ENCODE measurements around the gene CITED4.

The CITED4 gene

DNA sequence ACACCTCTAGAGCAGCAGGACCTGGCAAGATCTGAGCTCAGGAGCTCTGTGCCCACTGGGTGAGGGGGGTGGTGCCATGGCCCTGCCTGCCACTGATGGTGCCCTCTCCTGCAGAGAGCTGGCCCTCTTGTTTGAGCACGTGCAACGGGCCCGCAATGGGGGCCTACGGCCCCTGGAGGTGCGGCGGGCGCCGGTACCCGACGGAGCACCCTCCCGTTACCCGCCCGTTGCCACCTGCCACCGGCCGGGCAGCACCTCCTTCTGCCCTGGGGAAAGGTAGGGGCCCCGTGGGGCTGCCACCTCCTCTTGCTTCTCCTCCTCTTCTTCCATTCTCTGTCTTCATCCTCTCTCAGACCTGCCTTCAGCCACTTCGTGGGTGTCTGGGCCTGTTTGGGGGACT is 38.2 kb downstream of the CITED4 start:
- Histone ChIP-seq H3K36me3 (ENCODE audit: insufficient read depth, low read length) (no peaks in the 10 kb centered on the region), H3F3A (ENCODE audit: insufficient read depth, low read length) (no peaks in the 10 kb centered on the region), H3K79me2 (ENCODE audit: insufficient read depth, low read length) (no peaks in the 10 kb centered on the region), H2AFZ (ENCODE audit: low read length) (no peak overlapping the region), H3K9ac (ENCODE audit: low read length) (no peak overlapping the region), H3K4me3 (ENCODE audit: low read depth, low read length, poor library complexity, severe bottlenecking) (no peak overlapping the region), H3K4me2 (ENCODE audit: low read length) (no peak overlapping the region), H3K27ac (ENCODE audit: low read depth, low read length, poor library complexity, severe bottlenecking) (no peak overlapping the region), H3K9me3 (ENCODE audit: low read length) (no peaks in the 10 kb centered on the region), H3K9me2 (ENCODE audit: low read depth, low read length) (no peaks in the 10 kb centered on the region), H4K20me1 (ENCODE audit: insufficient read depth, low read length) (no peaks in the 10 kb centered on the region), H3K27me3 (ENCODE audit: insufficient read depth, low read length) (peaks cover 4% of the 10 kb centered on the region; the same call in 1 of the 2 replicates), H3K4me1 (ENCODE audit: insufficient read depth, low read length, severe bottlenecking) (no peaks in the 10 kb centered on the region)
- no peak for TF ChIP-seq EZH2 (IDR thresholded peaks at IDR 0.05; ENCODE audit: borderline replicate concordance, low read length)
- TF ChIP-seq, protein P1, sequence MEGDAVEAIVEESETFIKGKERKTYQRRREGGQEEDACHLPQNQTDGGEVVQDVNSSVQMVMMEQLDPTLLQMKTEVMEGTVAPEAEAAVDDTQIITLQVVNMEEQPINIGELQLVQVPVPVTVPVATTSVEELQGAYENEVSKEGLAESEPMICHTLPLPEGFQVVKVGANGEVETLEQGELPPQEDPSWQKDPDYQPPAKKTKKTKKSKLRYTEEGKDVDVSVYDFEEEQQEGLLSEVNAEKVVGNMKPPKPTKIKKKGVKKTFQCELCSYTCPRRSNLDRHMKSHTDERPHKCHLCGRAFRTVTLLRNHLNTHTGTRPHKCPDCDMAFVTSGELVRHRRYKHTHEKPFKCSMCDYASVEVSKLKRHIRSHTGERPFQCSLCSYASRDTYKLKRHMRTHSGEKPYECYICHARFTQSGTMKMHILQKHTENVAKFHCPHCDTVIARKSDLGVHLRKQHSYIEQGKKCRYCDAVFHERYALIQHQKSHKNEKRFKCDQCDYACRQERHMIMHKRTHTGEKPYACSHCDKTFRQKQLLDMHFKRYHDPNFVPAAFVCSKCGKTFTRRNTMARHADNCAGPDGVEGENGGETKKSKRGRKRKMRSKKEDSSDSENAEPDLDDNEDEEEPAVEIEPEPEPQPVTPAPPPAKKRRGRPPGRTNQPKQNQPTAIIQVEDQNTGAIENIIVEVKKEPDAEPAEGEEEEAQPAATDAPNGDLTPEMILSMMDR (IDR thresholded peaks at IDR 0.05; ENCODE audit: low read length), result no peak

DNA sequence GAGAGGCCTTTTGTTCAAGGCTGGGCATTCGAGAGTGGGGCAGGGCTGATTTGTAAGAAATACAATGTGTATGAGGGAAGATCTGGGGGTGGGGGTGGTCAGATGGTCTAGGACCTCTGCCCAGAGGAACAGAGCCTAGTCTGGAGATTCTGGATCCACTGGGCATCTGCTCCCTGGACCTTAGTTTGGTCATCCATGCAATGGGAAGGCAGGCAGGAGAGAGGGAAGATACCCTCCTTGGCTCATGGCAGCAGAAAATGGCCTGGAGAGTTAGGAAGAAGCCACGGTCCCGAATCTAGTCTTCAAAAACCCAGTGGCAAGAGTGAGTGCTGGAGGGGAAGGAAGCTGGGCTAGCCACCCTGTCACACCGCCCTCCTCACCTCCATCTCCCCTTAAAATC is 38.8 kb downstream of the CITED4 start:
- H3K9me2 ChIP-seq (ENCODE audit: low read depth, low read length), result no peaks in the 10 kb centered on the region
- H3F3A ChIP-seq (ENCODE audit: insufficient read depth, low read length), result no peaks in the 10 kb centered on the region
- H3K4me3 ChIP-seq (ENCODE audit: low read depth, low read length, poor library complexity, severe bottlenecking), result no peak overlapping the region
- H3K36me3 ChIP-seq (ENCODE audit: insufficient read depth, low read length), result no peaks in the 10 kb centered on the region
- H3K9ac ChIP-seq (ENCODE audit: low read length), result no peak overlapping the region
- peaks cover 4% of the 10 kb centered on the region; the same call in 1 of the 2 replicates for H3K27me3 ChIP-seq (ENCODE audit: insufficient read depth, low read length)
- no peak overlapping the region for H3K4me2 ChIP-seq (ENCODE audit: low read length)
- H3K27ac ChIP-seq (ENCODE audit: low read depth, low read length, poor library complexity, severe bottlenecking), result no peak overlapping the region
- no peaks in the 10 kb centered on the region for H3K9me3 ChIP-seq (ENCODE audit: low read length)
- H3K4me1 ChIP-seq (ENCODE audit: insufficient read depth, low read length, severe bottlenecking), result no peaks in the 10 kb centered on the region
- no peaks in the 10 kb centered on the region for H4K20me1 ChIP-seq (ENCODE audit: insufficient read depth, low read length)
- no peaks in the 10 kb centered on the region for H3K79me2 ChIP-seq (ENCODE audit: insufficient read depth, low read length)
- H2AFZ ChIP-seq (ENCODE audit: low read length), result no peak overlapping the region
- TF ChIP-seq EZH2 (IDR thresholded peaks at IDR 0.05; ENCODE audit: borderline replicate concordance, low read length), result no peak

DNA sequence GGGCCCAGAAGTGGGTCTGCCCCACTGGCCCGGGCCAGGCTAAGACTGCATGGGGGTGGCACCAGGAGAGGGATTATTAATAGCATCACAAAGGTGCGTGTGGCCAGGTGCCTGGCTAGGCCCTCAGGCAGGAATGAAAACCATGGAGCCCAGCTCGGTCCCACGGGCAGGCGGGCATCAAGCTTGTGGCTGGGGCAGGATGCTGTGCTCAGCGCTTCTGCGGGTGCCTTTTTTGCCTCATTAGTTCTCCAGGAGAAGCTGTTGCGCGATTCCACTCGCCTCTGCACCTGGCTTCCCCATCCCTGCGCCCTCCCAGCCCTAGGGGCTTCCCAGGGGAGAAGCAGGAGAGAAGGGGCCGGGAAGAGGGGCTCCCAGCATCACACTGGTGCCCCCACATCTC is 39.3 kb downstream of the CITED4 start:
- Histone ChIP-seq H3K4me1 (ENCODE audit: insufficient read depth, low read length, severe bottlenecking) (no peaks in the 10 kb centered on the region), H3K27ac (ENCODE audit: low read depth, low read length, poor library complexity, severe bottlenecking) (no peak overlapping the region), H2AFZ (ENCODE audit: low read length) (no peak overlapping the region), H3K9ac (ENCODE audit: low read length) (no peak overlapping the region), H3K9me3 (ENCODE audit: low read length) (no peaks in the 10 kb centered on the region), H4K20me1 (ENCODE audit: insufficient read depth, low read length) (no peaks in the 10 kb centered on the region), H3K4me2 (ENCODE audit: low read length) (no peak overlapping the region), H3F3A (ENCODE audit: insufficient read depth, low read length) (no peaks in the 10 kb centered on the region), H3K27me3 (ENCODE audit: insufficient read depth, low read length) (peaks cover 4% of the 10 kb centered on the region; the same call in 1 of the 2 replicates), H3K9me2 (ENCODE audit: low read depth, low read length) (no peaks in the 10 kb centered on the region), H3K36me3 (ENCODE audit: insufficient read depth, low read length) (no peaks in the 10 kb centered on the region), H3K4me3 (ENCODE audit: low read depth, low read length, poor library complexity, severe bottlenecking) (no peak overlapping the region), H3K79me2 (ENCODE audit: insufficient read depth, low read length) (no peaks in the 10 kb centered on the region)
- TF ChIP-seq, protein P1 (IDR thresholded peaks at IDR 0.05; ENCODE audit: low read length), result no peak
- no peak for TF ChIP-seq EZH2 (IDR thresholded peaks at IDR 0.05; ENCODE audit: borderline replicate concordance, low read length)
